ENCODE results near the gene AP3S2.
A peak's percentile ranks its signal among the peaks of the same experiment; 100 is the strongest.

GRCh38 chr15:89836267-89837133 is 57.3 kb downstream of the AP3S2 start:
- TF ChIP-seq CTCF (IDR thresholded peaks at IDR 0.05) (no peak), POLR2AphosphoS5 (IDR thresholded peaks at IDR 0.05) (peak in 2 of 4 donors; percentile 10 to 24)
